Stimulated activated CD4-positive, alpha-beta T cell treated with anti-CD3 and anti-CD28 coated beads, Interleukin-4, amount 100 ng/mL, for 1 hour (primary cell): Measurements from ENCODE around the gene OR13J1.
"Not testable (repeated sequence)": the region's sequence is repeated elsewhere in the genome, so short reads cannot be mapped to it uniquely, and the experiment has no call there.

Source experiments
- DNase-seq: peaks from one replicate; pipeline ENCODE4 v3.0.0-alpha.2; 2020

The OR13J1 gene

GRCh38 chr9:35904338-35904737, 34.1 kb upstream of the OR13J1 start:
- no peak for DNase-seq

- no peak for DNase-seq
Observed at GRCh38 chr9:35903049-35903448, 32.8 kb upstream of the OR13J1 start.

GRCh38 chr9:35899021-35899420, 28.8 kb upstream of the OR13J1 start:
- no peak for DNase-seq

GRCh38 chr9:35898337-35898736, 28.1 kb upstream of the OR13J1 start:
- no peak for DNase-seq

- not testable (repeated sequence) for DNase-seq
Observed at GRCh38 chr9:35897376-35898099, 27.3 kb upstream of the OR13J1 start.

GRCh38 chr9:35896570-35896969, 26.4 kb upstream of the OR13J1 start:
- no peak for DNase-seq

- no peak for DNase-seq
Observed at GRCh38 chr9:35892051-35892450, 21.9 kb upstream of the OR13J1 start.

- DNase-seq = no peak
Observed at GRCh38 chr9:35891646-35892045, 21.4 kb upstream of the OR13J1 start.

- DNase-seq = not testable (repeated sequence)
Observed at GRCh38 chr9:35884908-35885307, 14.7 kb upstream of the OR13J1 start.

GRCh38 chr9:35882996-35883395, 12.8 kb upstream of the OR13J1 start:
- DNase-seq = no peak

GRCh38 chr9:35882263-35882848, 12.2 kb upstream of the OR13J1 start:
- DNase-seq = peak; percentile 84

GRCh38 chr9:35872505-35872904, 2.3 kb upstream of the OR13J1 start:
- DNase-seq = no peak

GRCh38 chr9:35871545-35871944, 1.3 kb upstream of the OR13J1 start:
- no peak for DNase-seq

- no peak for DNase-seq
Observed at GRCh38 chr9:35869621-35870216, 482 bp downstream of the OR13J1 start.

GRCh38 chr9:35868933-35869332, 1.3 kb downstream of the OR13J1 start:
- no peak for DNase-seq

GRCh38 chr9:35867538-35867937, 2.7 kb downstream of the OR13J1 start:
- no peak for DNase-seq

GRCh38 chr9:35864695-35865255, 5.4 kb downstream of the OR13J1 start:
- no peak for DNase-seq

- no peak for DNase-seq
Observed at GRCh38 chr9:35863583-35863982, 6.6 kb downstream of the OR13J1 start.

GRCh38 chr9:35862328-35862727, 7.9 kb downstream of the OR13J1 start:
- no peak for DNase-seq

GRCh38 chr9:35861161-35861897, 8.9 kb downstream of the OR13J1 start:
- no peak for DNase-seq

GRCh38 chr9:35859990-35860339, 10.2 kb downstream of the OR13J1 start:
- DNase-seq = no peak

- DNase-seq = no peak
Observed at GRCh38 chr9:35859310-35859989, 10.8 kb downstream of the OR13J1 start.

GRCh38 chr9:35858458-35858857, 11.7 kb downstream of the OR13J1 start:
- no peak for DNase-seq
